HG03060 (cell line): ENCODE results near the gene GRIP2.

ENCODE experiments used
- ATAC-seq: cut with Tn5 transposase; IDR thresholded peaks from one replicate; pipeline ENCODE4 v1.9.1; 2021; ENCODE audit warnings: low read depth, moderate number of reproducible peaks; ENCODE audit not compliant: unreplicated experiment

GRIP2 gene

DNA sequence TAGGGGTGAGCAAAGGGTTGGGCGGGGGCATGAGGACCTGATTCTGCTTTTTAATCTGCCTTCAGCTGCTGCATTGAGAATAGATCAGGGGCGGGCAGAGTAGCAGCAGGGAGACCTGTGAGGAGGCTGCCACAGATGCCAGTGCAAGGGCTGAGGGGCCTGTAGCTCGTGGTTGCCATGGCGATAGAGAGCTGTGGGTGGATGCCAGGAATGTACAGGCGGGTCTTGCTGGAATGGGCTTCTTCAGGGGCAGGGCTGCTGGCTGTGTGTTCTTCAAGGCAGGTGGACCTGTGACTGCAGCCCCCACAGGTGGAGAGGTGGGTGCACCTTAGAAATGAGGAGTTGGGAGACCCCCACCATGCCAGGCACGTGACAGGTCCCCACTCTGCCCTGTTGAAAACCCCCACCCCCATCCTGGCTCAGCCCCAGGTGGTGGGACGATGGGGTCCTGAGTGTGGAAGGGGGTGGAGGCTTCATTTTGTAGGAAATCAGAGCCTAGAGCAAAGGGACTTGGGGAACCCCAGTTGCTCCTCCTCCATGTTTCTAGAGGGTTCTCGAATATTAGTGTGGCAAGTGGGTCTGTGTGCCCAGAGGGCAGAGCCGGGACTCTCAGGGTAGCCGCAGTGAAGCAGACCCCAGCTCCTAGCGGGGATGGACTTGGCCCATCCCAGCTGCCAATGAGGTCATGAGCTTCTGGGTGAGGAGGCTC is 99.5 kb downstream of the GRIP2 start:
- ATAC-seq, result no peak

DNA sequence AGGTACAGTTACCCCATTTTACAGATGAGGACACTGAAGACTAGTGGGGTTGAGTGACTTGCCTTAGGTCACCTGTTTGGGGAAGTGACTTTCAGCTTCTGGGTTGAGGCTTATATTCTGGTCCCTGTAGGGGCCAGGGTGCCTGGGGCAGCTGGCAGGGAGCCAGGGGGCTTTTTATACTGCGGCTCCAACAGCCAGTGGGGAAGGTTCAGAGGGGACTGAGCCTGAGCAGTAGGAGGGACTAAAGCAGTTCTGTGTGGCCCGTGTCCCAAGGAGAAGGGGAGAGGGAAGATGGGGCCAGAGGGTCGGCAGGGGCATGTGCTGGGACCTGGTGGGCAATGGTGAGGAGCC is 100.0 kb downstream of the GRIP2 start:
- no peak for ATAC-seq

DNA sequence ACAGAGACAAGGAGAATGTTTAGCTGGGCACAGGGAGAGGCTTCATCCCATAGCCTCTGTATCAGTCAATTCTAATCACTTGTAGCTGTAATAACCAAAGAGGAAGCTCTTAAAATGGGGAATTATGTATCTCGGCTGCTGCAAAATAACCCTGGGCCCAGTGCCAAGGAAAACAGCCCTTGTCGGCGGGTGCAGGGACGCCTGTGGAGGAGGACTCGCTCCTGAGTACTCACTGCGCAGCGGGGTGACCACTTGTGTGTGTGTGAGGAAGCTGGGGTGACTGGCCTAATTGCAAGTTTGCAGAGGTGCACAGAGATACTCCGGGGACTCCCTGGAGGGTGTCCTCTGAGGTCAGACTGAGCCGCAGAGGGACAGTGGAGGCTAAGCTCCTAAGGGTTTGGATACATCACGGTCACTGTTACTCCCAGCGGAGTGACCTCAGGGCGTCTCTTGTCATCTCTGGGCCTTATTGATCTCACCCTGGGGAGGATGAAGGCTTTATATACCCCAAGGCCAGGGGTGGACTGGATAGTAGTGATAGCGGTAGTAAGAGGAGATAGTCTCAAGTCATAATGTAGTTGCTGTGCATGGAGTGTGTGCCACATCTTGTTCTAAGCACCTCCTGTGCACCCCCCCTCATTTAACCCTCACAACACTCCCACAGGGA is 100.5 kb downstream of the GRIP2 start:
- ATAC-seq, result no peak
